Liver (tissue), 9 donors: ENCODE measurements around the gene XYLT1. TPM values are rescaled to one million over a fixed set of nuclear protein-coding genes. Genes with fewer than 3 reads are reported as not detected.

Source experiments
- DNase-seq: peaks from one replicate; pipeline ENCODE4 v3.0.0-alpha.2; 2017; ENCODE audit warnings: low spot score
- H3K27ac ChIP-seq, 2 donors: one replicate each; pipeline ENCODE4 v1.7.0; 2013; ENCODE audit warnings: inconsistent platforms in 2 of 2, low read length in 2 of 2, control low read depth in 1 of 2, low read depth in 1 of 2, mild to moderate bottlenecking in 1 of 2
- H3K27me3 ChIP-seq, 4 donors: one replicate each; pipeline versions ENCODE4 v1.6.1 to v1.7.0; 2013; ENCODE audit warnings: low read length in 3 of 4, inconsistent platforms in 1 of 4, mild to moderate bottlenecking in 1 of 4, moderate library complexity in 1 of 4; ENCODE audit not compliant: control insufficient read depth in 4 of 4, insufficient read depth in 4 of 4
- H3K36me3 ChIP-seq, 4 donors: one replicate each; pipeline versions ENCODE4 v1.6.1 to v1.7.0; 2013; ENCODE audit warnings: low read length in 3 of 4, mild to moderate bottlenecking in 3 of 4, low read depth in 1 of 4, moderate library complexity in 1 of 4; ENCODE audit not compliant: control insufficient read depth in 4 of 4, insufficient read depth in 3 of 4
- H3K4me1 ChIP-seq, 4 donors: one replicate each; pipeline versions ENCODE4 v1.6.1 to v1.7.0; 2013; ENCODE audit warnings: low read length in 3 of 4, mild to moderate bottlenecking in 3 of 4, moderate library complexity in 1 of 4; ENCODE audit not compliant: control insufficient read depth in 4 of 4, insufficient read depth in 4 of 4
- H3K4me3 ChIP-seq, 3 donors: one replicate each; pipeline versions ENCODE4 v1.6.1 to v1.7.0; 2013; ENCODE audit warnings: low read length in 3 of 3, control low read depth in 1 of 3, low read depth in 1 of 3, mild to moderate bottlenecking in 1 of 3
- H3K9ac ChIP-seq, 2 donors: one replicate each; pipeline ENCODE4 v1.7.0; 2013; ENCODE audit warnings: low read length in 2 of 2, mild to moderate bottlenecking in 2 of 2, moderate library complexity in 2 of 2, control low read depth in 1 of 2, low read depth in 1 of 2
- H3K9me3 ChIP-seq, 4 donors: one replicate each; pipeline versions ENCODE4 v1.6.1 to v1.7.0; 2013; ENCODE audit warnings: low read length in 3 of 4; ENCODE audit not compliant: control insufficient read depth in 4 of 4
- ATF3 ChIP-seq: IDR thresholded peaks from 2 replicates; pipeline ENCODE4 v1.6.1; 2016; ENCODE audit warnings: antibody characterized with exemption
- CTCF ChIP-seq: fragments of 150-350 bp; IDR thresholded peaks from 2 replicates; pipeline ENCODE4 v1.5.1; 2017; ENCODE audit warnings: improper control_type of control experiment, low read depth, low read length; ENCODE audit not compliant: missing input control
- EGR1 ChIP-seq, 2 donors: IDR thresholded peaks; 2 replicates each; pipeline ENCODE4 v1.6.1; 2016 to 2018; ENCODE audit warnings: antibody characterized with exemption in 2 of 2, low read depth in 2 of 2
- FOXA1 ChIP-seq: IDR thresholded peaks from 2 replicates; pipeline ENCODE4 v1.6.1; 2016; ENCODE audit warnings: antibody characterized with exemption
- GABPA ChIP-seq, 2 donors: IDR thresholded peaks in 1 of 2; conservative IDR thresholded peaks in 1 of 2; 2 replicates each; pipeline ENCODE4 v1.6.1; 2016; ENCODE audit warnings: antibody characterized with exemption in 2 of 2, mild to moderate bottlenecking in 1 of 2, moderate library complexity in 1 of 2
- HNF4A ChIP-seq, 2 donors: conservative IDR thresholded peaks; 2 replicates each; pipeline ENCODE4 v1.6.1; 2016; ENCODE audit warnings: antibody characterized with exemption in 2 of 2, mild to moderate bottlenecking in 2 of 2
- HNF4G ChIP-seq: IDR thresholded peaks from 2 replicates; pipeline ENCODE4 v1.6.1; 2016; ENCODE audit warnings: antibody characterized with exemption
- JUND ChIP-seq, 2 donors: IDR thresholded peaks; 2 replicates each; pipeline ENCODE4 v1.6.1; 2016; ENCODE audit warnings: antibody characterized with exemption in 2 of 2
- NR2F2 ChIP-seq: IDR thresholded peaks from 2 replicates; pipeline ENCODE4 v1.6.1; 2016; ENCODE audit warnings: antibody characterized with exemption
- RAD21 ChIP-seq, 2 donors: IDR thresholded peaks; 2 replicates each; pipeline ENCODE4 v1.6.1; 2016; ENCODE audit warnings: antibody characterized with exemption in 2 of 2, mild to moderate bottlenecking in 2 of 2
- REST ChIP-seq: IDR thresholded peaks from 2 replicates; pipeline ENCODE4 v1.6.1; 2016; ENCODE audit warnings: antibody characterized with exemption, mild to moderate bottlenecking
- RXRA ChIP-seq, 2 donors: IDR thresholded peaks; 2 replicates each; pipeline ENCODE4 v1.6.1; 2017 to 2018; ENCODE audit warnings: antibody characterized with exemption in 2 of 2, mild to moderate bottlenecking in 1 of 2
- SP1 ChIP-seq: IDR thresholded peaks from 2 replicates; pipeline ENCODE4 v1.6.1; 2018; ENCODE audit warnings: antibody characterized with exemption, mild to moderate bottlenecking
- YY1 ChIP-seq: IDR thresholded peaks from 2 replicates; pipeline ENCODE4 v1.6.1; 2016; ENCODE audit warnings: antibody characterized with exemption, mild to moderate bottlenecking
- WGBS: extraction: QIAGEN DNeasy Blood & Tissue Kit; methylation state at CpG from one replicate; pipeline ENCODE4 v1.1.7; 2013; 5-methylcytosine and 5-hydroxymethylcytosine counted together
- polyA plus RNA-seq, 2 donors: library from polyadenylated mRNA; stranded (reverse) in 1 of 2; unstranded in 1 of 2; fragments of 200-250 nt in 1 of 2; fragments of >200 nt in 1 of 2; fragmentation: Nextera tagmentation in 1 of 2; extraction: Ambion mirVana in 1 of 2; gene quantifications; one replicate each; pipeline versions ENCODE4 v1.2.1 to v1.2.3, GENCODE V29; 2013 to 2015
- total RNA-seq, 2 donors: library from RNA; depleted of rRNA; stranded (reverse); fragments of >200 nt; gene quantifications; one replicate each; pipeline ENCODE4 v1.2.3, GENCODE V29; 2014
- donor health status: healthy.
- donor health status: healthy.
- donor health status: healthy.
- donor health status: healthy.
- donor health status: healthy.

The XYLT1 gene
- total and polyA plus RNA-seq, 4 donors, result 0.25 to 2.3 (median 0.53) TPM

- Histone ChIP-seq H3K9ac (no peak overlapping the region), H3K4me3 (no peak overlapping the region), H3K27me3 (no peaks in the 10 kb centered on the region), H3K9me3 (peaks cover 2 to 6% (median 4%) of the 10 kb centered on the region in 4 donors), H3K4me1 (no peaks in the 10 kb centered on the region), H3K27ac (no peak overlapping the region), H3K36me3 (no peaks in the 10 kb centered on the region)
- no peak for DNase-seq
- WGBS, result 83% methylated on average over 7 of the region's 7 CpGs
- no peak for TF ChIP-seq HNF4A (conservative IDR thresholded peaks at IDR 0.05)
- no peak for TF ChIP-seq CTCF
- TF ChIP-seq EGR1 (IDR thresholded peaks at IDR 0.05; ENCODE audit: low read depth in 2 of 2), result no peak
- TF ChIP-seq JUND (IDR thresholded peaks at IDR 0.05), result no peak
Measured at GRCh38 chr16:17408955-17409441, 61.8 kb downstream of the XYLT1 start.

- H3K9ac ChIP-seq, result no peak overlapping the region
- H3K4me3 ChIP-seq, result no peak overlapping the region
- 92% methylated on average over 5 of the region's 5 CpGs for WGBS
- H3K9me3 ChIP-seq, result peaks cover 2 to 6% (median 4%) of the 10 kb centered on the region in 4 donors
- no peak for TF ChIP-seq SP1
- no peak for TF ChIP-seq YY1
- no peaks in the 10 kb centered on the region for H3K4me1 ChIP-seq
- H3K27me3 ChIP-seq, result no peaks in the 10 kb centered on the region
- DNase-seq, result no peak
- no peak overlapping the region for H3K27ac ChIP-seq
- no peaks in the 10 kb centered on the region for H3K36me3 ChIP-seq
Measured at GRCh38 chr16:17408296-17408695, 62.5 kb downstream of the XYLT1 start.

DNA sequence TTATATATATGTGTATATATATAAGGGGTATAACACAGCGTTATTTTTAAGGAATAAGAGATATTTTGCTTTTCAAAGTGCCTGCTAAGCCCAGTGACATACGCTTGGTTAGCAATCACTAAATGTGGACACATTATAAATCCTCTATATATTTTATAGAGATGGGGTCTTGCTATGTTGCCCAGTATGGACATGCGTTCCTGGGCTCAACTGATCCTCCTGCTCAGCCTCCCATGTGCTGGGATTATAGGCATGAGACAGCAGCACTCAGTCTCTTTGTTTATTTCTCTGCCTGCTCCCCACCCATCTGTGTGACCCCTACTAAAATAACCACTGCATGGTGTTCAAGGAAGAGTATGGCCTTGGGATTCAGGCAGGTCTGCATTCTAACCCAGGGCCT, 63.4 kb downstream of the XYLT1 start:
- WGBS, result 96% methylated on average over 3 of the region's 3 CpGs
- H3K4me1 ChIP-seq, result no peaks in the 10 kb centered on the region
- DNase-seq, result no peak
- no peak overlapping the region for H3K27ac ChIP-seq
- H3K27me3 ChIP-seq, result no peaks in the 10 kb centered on the region
- no peak for TF ChIP-seq RXRA (IDR thresholded peaks at IDR 0.05)
- H3K36me3 ChIP-seq, result no peaks in the 10 kb centered on the region
- H3K9ac ChIP-seq, result no peak overlapping the region
- H3K9me3 ChIP-seq, result peaks cover 0 to 4% (median 4%) of the 10 kb centered on the region in 4 donors
- H3K4me3 ChIP-seq, result no peak overlapping the region

- Histone ChIP-seq H3K27ac (no peak overlapping the region), H3K36me3 (no peaks in the 10 kb centered on the region), H3K4me3 (no peak overlapping the region), H3K9me3 (peaks cover 0 to 4% (median 4%) of the 10 kb centered on the region in 4 donors), H3K27me3 (no peaks in the 10 kb centered on the region), H3K4me1 (no peaks in the 10 kb centered on the region), H3K9ac (no peak overlapping the region)
- TF ChIP-seq FOXA1 (no peak), REST (no peak), HNF4G (no peak), JUND (IDR thresholded peaks at IDR 0.05) (no peak), EGR1 (IDR thresholded peaks at IDR 0.05; ENCODE audit: low read depth in 2 of 2) (no peak), GABPA (IDR thresholded peaks at IDR 0.05 in 1 of 2, conservative IDR thresholded peaks at IDR 0.05 in 1 of 2) (no peak), NR2F2 (no peak), CTCF (no peak), ATF3 (no peak), HNF4A (conservative IDR thresholded peaks at IDR 0.05) (no peak), RAD21 (IDR thresholded peaks at IDR 0.05) (no peak)
- no peak for DNase-seq
- 84% methylated on average over 24 of the region's 24 CpGs for WGBS
Measured at GRCh38 chr16:17404941-17405689, 65.6 kb downstream of the XYLT1 start.
